GM23338 (cell line): ENCODE measurements around the gene ZC3H7A. TPM values are rescaled to one million over a fixed set of nuclear protein-coding genes. Genes with fewer than 3 reads are reported as not detected.

Experiments
- ATAC-seq: fragments of 200-7000 bp; cut with Tn5 transposase; 3 replicates; pipeline ENCODE4 v1.9.1; 2020
- DNase-seq: peaks from one replicate; pipeline ENCODE4 v3.0.0-alpha.2; 2015; ENCODE audit warnings: low spot score
- H2AFZ ChIP-seq: fragments of 200-600 bp; sonication (generic); 2 replicates; pipeline ENCODE4 v1.8.0; 2016; ENCODE audit warnings: antibody characterized with exemption, mild to moderate bottlenecking, moderate library complexity
- H3F3A ChIP-seq: fragments of 200-600 bp; sonication (generic); replicated peaks from 2 replicates; pipeline ENCODE4 v1.8.0; 2017; ENCODE audit warnings: antibody characterized with exemption, mixed run types, low read depth
- H3K27ac ChIP-seq: fragments of 200-600 bp; sonication (generic); 2 replicates; pipeline ENCODE4 v1.6.1; 2016; ENCODE audit warnings: low read depth
- H3K27me3 ChIP-seq: fragments of 200-600 bp; sonication (generic); 2 replicates; pipeline ENCODE4 v1.8.0; 2016; ENCODE audit warnings: mild to moderate bottlenecking, mixed run types, moderate library complexity; ENCODE audit not compliant: insufficient read depth
- H3K36me3 ChIP-seq: fragments of 200-600 bp; sonication (generic); 2 replicates; pipeline ENCODE4 v1.8.0; 2016; ENCODE audit warnings: mild to moderate bottlenecking; ENCODE audit not compliant: insufficient read depth
- H3K4me1 ChIP-seq: fragments of 200-600 bp; sonication (generic); 2 replicates; pipeline ENCODE4 v1.8.0; 2016; ENCODE audit warnings: mild to moderate bottlenecking, moderate library complexity; ENCODE audit not compliant: insufficient read depth
- H3K4me2 ChIP-seq: fragments of 200-600 bp; sonication (generic); 2 replicates; pipeline ENCODE4 v1.7.1; 2017; ENCODE audit warnings: mixed run types
- H3K4me3 ChIP-seq: fragments of 200-600 bp; sonication (generic); 2 replicates; pipeline ENCODE4 v1.6.1; 2016; ENCODE audit warnings: mixed run types
- H3K79me2 ChIP-seq: fragments of 200-600 bp; sonication (generic); replicated peaks from 2 replicates; pipeline ENCODE4 v1.8.0; 2017; ENCODE audit warnings: mild to moderate bottlenecking; ENCODE audit not compliant: insufficient read depth
- H3K9me2 ChIP-seq: fragments of 200-600 bp; sonication (generic); 2 replicates; pipeline ENCODE4 v1.8.0; 2017; ENCODE audit not compliant: insufficient read depth
- H4K20me1 ChIP-seq: fragments of 200-600 bp; sonication (generic); replicated peaks from 2 replicates; pipeline ENCODE4 v1.8.0; 2017; ENCODE audit warnings: mild to moderate bottlenecking; ENCODE audit not compliant: insufficient read depth
- H3K27ac Mint-ChIP-seq: 2 replicates; pipeline ENCODE4 v1.8.0; 2020; ENCODE audit warnings: inconsistent platforms, mild to moderate bottlenecking, moderate library complexity, mixed read lengths
- H3K27me3 Mint-ChIP-seq: 3 replicates; pipeline ENCODE4 v1.8.0; 2022; ENCODE audit warnings: low read depth, mild to moderate bottlenecking, moderate library complexity, mixed read lengths, inconsistent platforms; ENCODE audit not compliant: insufficient read depth, poor library complexity
- H3K36me3 Mint-ChIP-seq: 3 replicates; pipeline ENCODE4 v1.8.0; 2021; ENCODE audit warnings: low read depth, mild to moderate bottlenecking, inconsistent platforms, moderate library complexity, mixed read lengths
- H3K4me1 Mint-ChIP-seq: 3 replicates; pipeline ENCODE4 v1.8.0; 2020; ENCODE audit warnings: mild to moderate bottlenecking, inconsistent platforms, mixed read lengths
- H3K4me3 Mint-ChIP-seq: 3 replicates; pipeline ENCODE4 v1.8.0; 2021; ENCODE audit warnings: moderate library complexity, mild to moderate bottlenecking, inconsistent platforms, mixed read lengths
- H3K9me3 Mint-ChIP-seq: 3 replicates; pipeline ENCODE4 v1.8.0; 2020; ENCODE audit warnings: moderate library complexity, mild to moderate bottlenecking, inconsistent platforms, mixed read lengths
- CREB1 ChIP-seq: fragments of 250-450 bp; sonication (Bioruptor Pico); IDR thresholded peaks from 2 replicates; pipeline ENCODE4 v1.5.0; 2020; ENCODE audit warnings: low read depth, mild to moderate bottlenecking, moderate library complexity
- CTCF ChIP-seq, 2 experiments: fragments of 200-600 bp in 1 of 2; sonication (generic) in 1 of 2; conservative IDR thresholded peaks; 2 replicates each; pipeline versions ENCODE4 v1.5.1 to v1.6.1; 2016 to 2017; ENCODE audit warnings: antibody characterized with exemption in 2 of 2, low read depth in 2 of 2, mild to moderate bottlenecking in 2 of 2, moderate library complexity in 1 of 2
- ETS1 ChIP-seq: IDR thresholded peaks from 2 replicates; pipeline ENCODE4 v1.6.1; 2016; ENCODE audit warnings: antibody characterized with exemption
- EZH2 ChIP-seq: fragments of 200-600 bp; sonication (generic); IDR thresholded peaks from one replicate; pipeline ENCODE4 v1.8.0; 2017; ENCODE audit warnings: antibody characterized with exemption, mild to moderate bottlenecking, low read depth; ENCODE audit not compliant: unreplicated experiment
- EZH2phosphoT487 ChIP-seq: fragments of 200-600 bp; sonication (generic); IDR thresholded peaks from one replicate; pipeline ENCODE4 v1.8.1; 2018; ENCODE audit warnings: antibody characterized with exemption; ENCODE audit not compliant: unreplicated experiment
- JUNB ChIP-seq: IDR thresholded peaks from one replicate; pipeline ENCODE4 v1.6.1; 2016; ENCODE audit warnings: antibody characterized with exemption; ENCODE audit not compliant: unreplicated experiment
- NANOG ChIP-seq: IDR thresholded peaks from 2 replicates; pipeline ENCODE4 v1.6.1; 2016; ENCODE audit warnings: antibody characterized with exemption, borderline replicate concordance
- POLR2AphosphoS5 ChIP-seq: IDR thresholded peaks from 2 replicates; pipeline ENCODE4 v1.6.1; 2016; ENCODE audit warnings: antibody characterized with exemption, low read depth
- REST ChIP-seq: IDR thresholded peaks from one replicate; pipeline ENCODE4 v1.6.1; 2018; ENCODE audit warnings: antibody characterized with exemption; ENCODE audit not compliant: unreplicated experiment
- STAT1 ChIP-seq: IDR thresholded peaks from one replicate; pipeline ENCODE4 v1.6.1; 2016; ENCODE audit warnings: antibody characterized with exemption; ENCODE audit not compliant: unreplicated experiment
- ZNF114 ChIP-seq: fragments of 250-450 bp; sonication (Bioruptor Pico); IDR thresholded peaks from 2 replicates; pipeline ENCODE4 v1.5.0; 2020; ENCODE audit warnings: mild to moderate bottlenecking, moderate library complexity
- ZNF331 ChIP-seq: fragments of 250-450 bp; sonication (Bioruptor Pico); IDR thresholded peaks from 2 replicates; pipeline ENCODE4 v1.5.0; 2020; ENCODE audit warnings: low read depth, mild to moderate bottlenecking, moderate library complexity
- ZNF462 ChIP-seq: fragments of 250-450 bp; sonication (Bioruptor Pico); IDR thresholded peaks from 2 replicates; pipeline ENCODE4 v1.5.0; 2020; ENCODE audit warnings: mild to moderate bottlenecking, moderate library complexity
- polyA plus RNA-seq: library from polyadenylated mRNA; unstranded; fragments of >200 nt; fragmentation: Nextera tagmentation; extraction: Ambion mirVana; gene quantifications from 2 replicates; pipeline ENCODE4 v1.2.1, GENCODE V29; 2016
- total RNA-seq: library from RNA; depleted of rRNA; stranded (reverse); fragments of >200 nt; shearing (Covaris generic); gene quantifications from 2 replicates; pipeline ENCODE4 v1.2.3, GENCODE V29; 2014

ZC3H7A gene
- total and polyA plus RNA-seq, 2 experiments from 2014 or later = 32.7 to 42.2 TPM

GRCh38 chr16:11755022-11755760, 41.9 kb downstream of the ZC3H7A start:
- Histone ChIP-seq H3K4me2 (no peak overlapping the region), H4K20me1 (peaks cover 6% of the 10 kb centered on the region; the same call in 1 of the 2 replicates), H3K9me2 (no peaks in the 10 kb centered on the region), H3K4me1 (no peaks in the 10 kb centered on the region), H3K4me3 (no peak overlapping the region), H3K27ac (no peak overlapping the region), H3F3A (0 out of 2 replicates have a peak, but pooled peaks cover 5% of the 10 kb centered on the region), H2AFZ (no peak overlapping the region), H3K79me2 (no peaks in the 10 kb centered on the region), H3K36me3 (peaks cover 58% of the 10 kb centered on the region), H3K27me3 (no peaks in the 10 kb centered on the region)
- Mint-ChIP-seq H3K9me3 (no peaks in the 10 kb centered on the region), H3K4me3 (no peak overlapping the region), H3K36me3 (peaks cover 60% of the 10 kb centered on the region), H3K4me1 (no peaks in the 10 kb centered on the region), H3K27ac (no peak overlapping the region), H3K27me3 (no peaks in the 10 kb centered on the region)
- DNase-seq (no peak), ATAC-seq (no peak)
- TF ChIP-seq EZH2phosphoT487 (no peak), ZNF114 (CRISPR knock-in tag) (no peak), ETS1 (no peak), ZNF462 (CRISPR knock-in tag) (no peak), CREB1 (CRISPR knock-in tag) (no peak), CTCF (conservative IDR thresholded peaks at IDR 0.05; ENCODE audit: low read depth in 2 of 2) (no peak), EZH2 (no peak), NANOG (no peak), STAT1 (no peak), REST (no peak), POLR2AphosphoS5 (no peak), ZNF331 (CRISPR knock-in tag) (no peak), JUNB (no peak)
